ENCODE results near the gene SIVA1. TPM values are rescaled to one million over a fixed set of nuclear protein-coding genes. Genes with fewer than 3 reads are reported as not detected.

Gene SIVA1
- polyA plus RNA-seq, 3 donors from 2014 or later = 155 to 321 (median 203) TPM

DNA sequence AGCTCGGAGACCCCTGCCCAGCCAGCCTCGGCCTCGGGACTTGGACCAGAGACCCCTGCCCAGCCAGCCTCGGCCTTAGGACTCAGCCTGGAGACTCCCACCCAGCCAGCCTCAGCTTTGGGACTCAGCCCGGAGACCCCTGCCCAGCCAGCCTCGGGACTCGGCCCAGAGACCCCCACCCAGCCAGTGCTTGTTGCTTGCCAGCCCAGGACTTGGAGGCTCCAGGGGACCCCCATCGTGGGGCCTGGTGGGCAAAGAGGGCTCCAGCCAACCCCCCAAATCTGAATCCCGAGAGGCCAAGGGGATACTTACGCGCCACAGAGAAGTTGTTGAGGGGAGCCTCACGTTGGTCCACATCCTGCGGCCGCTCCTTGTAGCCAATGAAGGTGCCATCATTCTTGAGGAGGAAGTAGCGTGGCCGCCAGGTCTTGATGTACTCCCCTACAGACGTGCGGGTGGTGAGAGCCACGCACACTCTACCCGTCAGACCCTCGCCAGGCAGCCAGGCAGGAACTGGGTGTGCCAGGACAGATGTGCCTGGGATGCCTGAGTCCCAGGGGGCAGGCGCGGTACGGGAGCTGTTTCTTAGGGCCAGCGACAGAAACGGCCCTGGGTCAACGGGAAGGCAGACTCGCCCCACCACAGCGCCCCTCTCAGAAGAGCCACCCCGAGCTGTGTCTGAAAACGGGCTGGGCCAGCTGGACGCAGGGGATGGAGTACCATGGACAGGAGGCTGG is 27.0 kb downstream of the SIVA1 start:
- no peak overlapping the region for H3K4me3 Mint-ChIP-seq
- no peak overlapping the region for H3K27ac Mint-ChIP-seq

DNA sequence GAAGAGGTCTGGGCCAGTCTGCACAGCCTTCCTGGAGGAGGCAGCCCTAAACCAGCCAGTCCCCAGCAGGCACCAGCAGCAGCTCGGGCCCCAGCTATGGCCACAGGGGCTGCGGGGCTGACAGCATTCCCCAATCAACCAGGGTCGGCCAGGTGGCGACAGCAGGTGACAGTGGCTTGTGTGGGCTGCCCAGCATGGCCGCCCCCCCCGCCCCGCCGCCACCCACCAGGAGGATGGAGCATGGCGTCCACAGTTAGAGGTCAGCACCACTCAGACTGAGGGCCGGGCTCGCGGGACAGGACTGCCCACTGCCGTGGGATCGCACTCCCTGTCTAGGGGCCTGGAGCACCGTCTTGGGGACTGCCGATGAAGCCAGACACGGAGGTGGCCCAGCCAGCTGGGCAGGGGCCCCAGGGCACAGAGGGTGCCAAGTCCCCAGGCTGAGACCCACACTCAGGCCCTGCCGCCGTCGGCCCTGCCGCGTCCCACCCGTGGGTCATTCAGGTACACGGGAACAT is 27.6 kb downstream of the SIVA1 start:
- Mint-ChIP-seq H3K9me3 (no peaks in the 10 kb centered on the region), H3K4me3 (no peak overlapping the region), H3K27me3 (ENCODE audit: low read depth in 3 of 3) (peaks cover 1 to 2% (median 2%) of the 10 kb centered on the region in 3 donors), H3K27ac (no peak overlapping the region), H3K36me3 (no peaks in the 10 kb centered on the region), H3K4me1 (peaks cover 0 to 3% of the 10 kb centered on the region in 2 donors)
- no peak for DNase-seq

More for the DNA sequence above, 27.0 kb downstream of the SIVA1 start:
- no peak for DNase-seq
- peaks cover 1 to 2% (median 2%) of the 10 kb centered on the region in 3 donors for H3K27me3 Mint-ChIP-seq (ENCODE audit: low read depth in 3 of 3)
- H3K9me3 Mint-ChIP-seq = no peaks in the 10 kb centered on the region
- H3K36me3 Mint-ChIP-seq = no peaks in the 10 kb centered on the region
- H3K4me1 Mint-ChIP-seq = no peaks in the 10 kb centered on the region

DNA sequence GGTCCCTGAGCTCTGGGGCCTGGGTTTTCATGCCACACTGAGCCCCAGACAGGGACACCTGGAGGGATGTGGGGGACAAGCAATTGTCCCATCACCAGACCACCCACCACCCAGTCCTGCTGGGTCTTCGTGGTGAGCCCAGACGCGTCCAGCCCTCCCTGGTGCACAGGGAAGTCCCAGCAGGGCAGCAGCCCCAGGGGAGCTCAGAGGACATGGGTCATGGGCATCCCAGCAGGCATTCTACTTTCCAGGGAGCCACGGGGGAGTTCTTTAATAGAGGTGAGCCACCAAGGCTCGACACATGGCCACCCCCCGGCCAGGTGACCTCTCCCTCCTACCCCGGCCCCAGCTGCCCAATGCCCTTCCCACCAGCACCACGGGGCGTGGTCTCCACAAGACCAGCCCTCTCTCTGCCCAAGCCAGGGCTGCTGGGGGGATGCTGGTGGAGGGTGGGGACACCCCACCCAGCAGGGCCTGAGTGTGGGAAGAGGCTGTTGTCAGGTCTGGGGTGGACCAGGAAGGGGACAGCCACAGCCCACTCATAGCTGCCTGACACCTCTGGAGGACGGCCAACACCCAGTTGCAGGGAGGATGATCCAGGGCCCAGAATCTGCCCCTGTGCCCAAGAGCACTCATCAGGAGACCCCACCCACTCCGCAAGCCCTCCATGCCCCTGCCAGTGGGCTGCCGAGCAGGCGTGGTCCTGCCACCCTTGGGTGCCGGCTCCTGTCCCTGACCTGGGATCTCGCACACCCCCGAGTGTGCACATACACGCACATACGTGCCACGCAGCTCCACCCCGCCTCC is 28.5 kb downstream of the SIVA1 start:
- Mint-ChIP-seq H3K9me3 (no peaks in the 10 kb centered on the region), H3K36me3 (no peaks in the 10 kb centered on the region), H3K27me3 (ENCODE audit: low read depth in 3 of 3) (peaks cover 0 to 2% (median 1%) of the 10 kb centered on the region in 3 donors), H3K4me3 (no peak overlapping the region), H3K4me1 (peaks cover 0 to 9% of the 10 kb centered on the region in 2 donors), H3K27ac (no peak overlapping the region)
- no peak for DNase-seq

DNA sequence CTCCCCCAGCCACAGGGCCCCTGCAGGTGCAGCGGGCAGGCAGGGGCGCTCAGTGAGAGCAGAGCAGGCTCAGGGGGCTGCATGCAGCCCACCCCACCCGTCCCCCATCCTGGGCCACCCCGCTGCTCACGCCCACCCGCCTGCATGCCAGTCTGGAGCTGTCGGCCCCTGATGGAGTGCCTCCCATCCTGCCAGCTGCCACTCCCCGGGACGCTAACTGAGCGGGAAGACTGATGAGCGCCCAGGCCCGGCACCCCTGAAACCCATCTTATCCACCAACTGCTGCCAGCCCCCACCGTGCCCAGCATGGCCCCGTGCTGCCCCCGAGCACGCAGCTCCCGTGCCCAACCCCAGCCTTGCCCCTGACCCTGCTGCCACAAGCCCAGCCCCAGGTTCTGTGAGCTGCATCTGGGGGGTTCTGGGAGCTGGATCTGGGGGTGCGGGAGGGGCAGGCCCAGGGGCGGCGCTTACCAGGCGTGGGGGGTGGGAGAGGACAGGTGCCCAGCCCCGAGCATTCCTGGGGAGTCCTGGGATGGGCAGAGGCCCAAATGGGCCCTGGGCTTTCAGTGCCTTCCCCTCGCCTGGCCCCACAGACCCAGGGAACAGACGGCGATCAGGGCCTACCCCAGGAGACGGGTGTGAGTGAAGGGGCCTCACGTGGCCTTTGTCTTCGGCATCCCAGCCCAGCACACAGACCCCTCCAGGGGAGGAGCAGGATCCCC is 29.3 kb downstream of the SIVA1 start:
- no peaks in the 10 kb centered on the region for H3K36me3 Mint-ChIP-seq
- H3K27me3 Mint-ChIP-seq (ENCODE audit: low read depth in 3 of 3) = peaks cover 0 to 4% (median 0%) of the 10 kb centered on the region in 3 donors
- no peak for DNase-seq
- H3K27ac Mint-ChIP-seq = no peak overlapping the region
- no peaks in the 10 kb centered on the region for H3K9me3 Mint-ChIP-seq
- peaks cover 0 to 14% of the 10 kb centered on the region in 2 donors for H3K4me1 Mint-ChIP-seq
- no peak overlapping the region for H3K4me3 Mint-ChIP-seq

DNA sequence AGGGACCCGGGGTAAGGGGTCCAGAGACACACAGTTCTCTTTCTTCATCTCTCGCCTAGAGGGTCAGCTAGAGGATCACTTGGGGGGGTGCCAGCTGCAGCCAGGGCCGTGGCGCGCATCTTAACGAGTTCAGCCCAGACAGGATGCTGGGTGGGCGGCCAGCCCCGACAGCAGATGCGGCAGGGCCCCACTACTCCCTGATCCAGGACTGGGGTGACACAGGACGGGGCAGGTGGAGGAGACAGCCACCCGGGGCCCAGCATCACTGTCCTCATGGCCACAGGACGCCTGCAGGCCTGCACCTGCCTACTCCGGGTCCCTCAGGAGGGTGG is 29.8 kb downstream of the SIVA1 start:
- Mint-ChIP-seq H3K27ac (no peak overlapping the region), H3K4me1 (peaks cover 0 to 14% of the 10 kb centered on the region in 2 donors), H3K9me3 (no peaks in the 10 kb centered on the region), H3K36me3 (no peaks in the 10 kb centered on the region), H3K4me3 (no peak overlapping the region), H3K27me3 (ENCODE audit: low read depth in 3 of 3) (peaks cover 0 to 4% (median 0%) of the 10 kb centered on the region in 3 donors)
- no peak for DNase-seq

DNA sequence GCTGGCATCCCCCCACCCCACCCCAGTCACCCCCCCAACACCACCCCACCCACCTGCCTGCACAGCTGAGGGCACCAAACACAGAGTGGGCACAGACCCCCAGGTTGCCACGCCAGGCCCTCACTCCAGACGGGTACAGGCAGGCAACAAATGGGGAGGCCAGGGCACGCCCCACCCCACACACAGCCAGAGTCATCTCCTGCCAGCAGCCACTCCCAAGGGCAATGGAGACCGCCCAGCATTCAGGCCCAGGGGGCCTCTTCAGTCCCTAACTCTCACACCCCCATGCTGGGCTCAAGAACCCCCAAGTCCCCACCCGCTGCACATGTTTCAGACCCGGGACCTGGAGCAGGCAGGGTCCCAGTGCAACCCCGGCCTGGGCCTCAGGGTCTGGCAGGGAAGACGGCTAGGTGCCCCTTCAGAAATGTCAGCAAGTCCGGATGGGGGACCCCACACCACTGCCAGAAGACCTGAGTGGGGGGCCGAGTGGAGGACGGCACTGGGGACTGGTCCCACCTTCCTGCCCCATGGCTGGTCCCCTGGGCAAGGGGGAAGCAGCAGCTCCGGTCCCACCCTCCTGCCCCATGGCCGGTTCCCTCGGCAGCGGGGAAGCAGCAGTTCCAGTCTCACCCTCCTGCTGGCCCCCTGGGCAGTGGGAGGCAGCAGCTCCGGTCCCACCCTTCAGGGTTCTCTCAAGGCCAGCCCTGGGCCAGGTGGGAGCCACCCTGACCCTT is 30.7 kb downstream of the SIVA1 start:
- H3K27ac Mint-ChIP-seq = no peak overlapping the region
- no peak overlapping the region for H3K4me3 Mint-ChIP-seq
- H3K4me1 Mint-ChIP-seq = peaks cover 0 to 16% of the 10 kb centered on the region in 2 donors
- no peak for DNase-seq
- no peaks in the 10 kb centered on the region for H3K36me3 Mint-ChIP-seq
- no peaks in the 10 kb centered on the region for H3K9me3 Mint-ChIP-seq
- H3K27me3 Mint-ChIP-seq (ENCODE audit: low read depth in 3 of 3) = peaks cover 0 to 3% (median 0%) of the 10 kb centered on the region in 3 donors

DNA sequence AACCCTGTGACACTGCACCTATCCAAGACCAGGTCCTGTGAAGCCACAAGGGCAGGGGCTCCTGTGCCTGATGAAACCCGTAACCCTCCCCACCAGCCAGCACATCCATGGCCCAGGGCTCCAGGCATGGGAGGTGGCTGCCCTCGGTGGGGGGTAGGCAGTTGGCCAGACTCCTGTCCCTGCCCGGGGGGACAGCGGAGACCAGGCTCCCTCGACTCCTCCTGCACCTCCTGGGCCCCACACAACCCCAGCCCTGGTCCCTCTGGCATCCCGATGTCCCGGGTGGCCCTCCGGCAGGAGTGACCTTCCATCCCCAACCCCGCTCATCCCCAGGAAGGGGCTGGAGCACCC is 31.2 kb downstream of the SIVA1 start:
- Mint-ChIP-seq H3K9me3 (no peaks in the 10 kb centered on the region), H3K4me3 (no peak overlapping the region), H3K36me3 (no peaks in the 10 kb centered on the region), H3K4me1 (peaks cover 0 to 16% of the 10 kb centered on the region in 2 donors), H3K27me3 (ENCODE audit: low read depth in 3 of 3) (peaks cover 0 to 3% (median 0%) of the 10 kb centered on the region in 3 donors), H3K27ac (no peak overlapping the region)
- no peak for DNase-seq

DNA sequence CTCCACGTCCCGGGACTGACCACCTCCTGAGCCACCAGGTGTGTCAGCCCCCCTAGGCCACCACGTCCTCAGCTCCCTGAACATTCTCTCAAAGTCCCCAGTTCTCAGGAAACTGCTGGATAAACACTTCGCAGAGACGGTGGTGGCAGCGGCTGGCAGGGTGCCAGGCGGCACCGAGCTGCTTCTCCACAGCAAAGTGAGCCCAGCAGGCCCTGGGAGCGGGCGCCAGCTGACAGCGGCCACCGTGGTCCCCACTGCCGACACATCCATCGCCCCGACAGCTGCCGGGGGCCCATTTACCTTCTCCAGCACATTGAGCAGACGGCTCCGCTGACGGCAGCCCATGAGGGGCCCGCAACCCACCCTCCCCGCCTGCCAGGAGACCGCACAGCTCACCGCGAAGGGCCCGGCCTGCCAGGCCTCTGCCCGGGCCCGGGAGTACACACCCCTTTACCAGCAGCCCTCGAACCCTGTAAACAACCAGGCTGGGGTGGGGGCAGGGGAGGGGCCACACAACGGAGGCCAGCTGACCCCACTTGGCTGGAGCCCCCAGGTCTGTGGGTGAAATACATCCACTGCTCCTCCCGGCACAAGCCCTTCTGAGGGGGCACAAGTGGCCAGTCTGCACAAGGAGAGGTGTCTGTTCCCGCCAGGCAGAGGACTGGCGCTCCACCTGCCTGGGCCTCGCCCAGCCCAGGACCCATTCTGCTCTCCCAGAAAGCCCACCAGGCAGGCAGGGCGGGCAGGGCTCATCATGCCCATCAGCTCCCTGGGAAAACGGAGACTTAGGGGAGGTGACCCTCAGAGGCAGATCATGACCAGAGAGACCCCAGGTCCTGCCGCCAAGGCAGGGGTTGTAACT is 32.1 kb downstream of the SIVA1 start:
- Mint-ChIP-seq H3K4me1 (peaks cover 0 to 20% of the 10 kb centered on the region in 2 donors), H3K36me3 (no peaks in the 10 kb centered on the region), H3K27ac (peak overlapping the region in 3 of 6 donors; percentile 50 to 57 (median 53)), H3K4me3 (peak overlapping the region in 1 of 5 donors; percentile 36), H3K9me3 (no peaks in the 10 kb centered on the region), H3K27me3 (ENCODE audit: low read depth in 3 of 3) (peaks cover 0 to 3% (median 0%) of the 10 kb centered on the region in 3 donors)
- DNase-seq = no peak

DNA sequence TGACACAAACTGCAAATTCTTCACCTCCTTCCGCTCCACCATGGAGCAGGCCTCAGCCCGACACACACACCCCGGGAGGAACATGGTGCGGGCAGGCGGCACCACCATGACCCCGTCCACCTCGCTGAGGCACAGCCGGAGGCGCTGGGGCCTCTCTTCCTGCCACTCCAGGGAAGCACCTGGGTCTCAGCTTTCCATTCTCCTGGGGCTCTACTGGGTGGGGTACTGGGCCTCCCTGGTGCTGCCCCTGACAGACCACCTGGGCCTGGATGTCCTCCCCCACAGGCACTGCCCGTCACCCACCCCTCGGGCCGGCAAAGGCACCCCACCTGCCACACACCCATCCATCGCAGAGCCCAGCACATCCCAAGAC is 32.7 kb downstream of the SIVA1 start:
- no peaks in the 10 kb centered on the region for H3K36me3 Mint-ChIP-seq
- H3K27me3 Mint-ChIP-seq (ENCODE audit: low read depth in 3 of 3) = peaks cover 0 to 3% (median 0%) of the 10 kb centered on the region in 3 donors
- H3K4me3 Mint-ChIP-seq = no peak overlapping the region
- H3K27ac Mint-ChIP-seq = peak overlapping the region in 2 of 6 donors; percentile 53 to 61
- H3K9me3 Mint-ChIP-seq = no peaks in the 10 kb centered on the region
- peaks cover 0 to 20% of the 10 kb centered on the region in 2 donors for H3K4me1 Mint-ChIP-seq
- no peak for DNase-seq

DNA sequence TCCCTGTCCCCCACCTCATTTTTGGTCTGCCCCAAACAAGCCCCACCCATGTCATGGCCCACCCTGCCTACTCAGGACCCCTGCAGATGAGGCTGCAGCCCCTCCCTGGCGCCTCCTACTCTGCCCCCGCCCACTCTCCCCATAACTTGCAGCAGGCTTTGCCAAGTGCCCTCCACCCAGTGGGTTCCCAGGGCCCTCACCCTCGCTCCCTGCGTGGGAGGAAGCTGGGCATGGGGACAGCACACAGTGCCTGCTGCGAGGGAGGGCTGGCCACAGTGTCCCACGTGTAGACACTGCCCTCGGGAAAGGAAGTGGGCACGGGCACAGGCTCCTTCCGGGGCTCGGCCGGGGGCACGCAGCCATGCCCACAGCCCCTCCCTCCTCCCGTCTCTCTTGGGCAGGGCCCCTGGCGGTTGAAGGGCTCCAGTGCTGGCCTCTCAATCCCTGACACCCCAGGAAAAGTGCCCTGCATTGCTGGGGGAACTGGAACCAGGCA is 33.2 kb downstream of the SIVA1 start:
- H3K27ac Mint-ChIP-seq = peak overlapping the region in 4 of 6 donors; percentile 2 to 61 (median 26)
- no peaks in the 10 kb centered on the region for H3K36me3 Mint-ChIP-seq

DNA sequence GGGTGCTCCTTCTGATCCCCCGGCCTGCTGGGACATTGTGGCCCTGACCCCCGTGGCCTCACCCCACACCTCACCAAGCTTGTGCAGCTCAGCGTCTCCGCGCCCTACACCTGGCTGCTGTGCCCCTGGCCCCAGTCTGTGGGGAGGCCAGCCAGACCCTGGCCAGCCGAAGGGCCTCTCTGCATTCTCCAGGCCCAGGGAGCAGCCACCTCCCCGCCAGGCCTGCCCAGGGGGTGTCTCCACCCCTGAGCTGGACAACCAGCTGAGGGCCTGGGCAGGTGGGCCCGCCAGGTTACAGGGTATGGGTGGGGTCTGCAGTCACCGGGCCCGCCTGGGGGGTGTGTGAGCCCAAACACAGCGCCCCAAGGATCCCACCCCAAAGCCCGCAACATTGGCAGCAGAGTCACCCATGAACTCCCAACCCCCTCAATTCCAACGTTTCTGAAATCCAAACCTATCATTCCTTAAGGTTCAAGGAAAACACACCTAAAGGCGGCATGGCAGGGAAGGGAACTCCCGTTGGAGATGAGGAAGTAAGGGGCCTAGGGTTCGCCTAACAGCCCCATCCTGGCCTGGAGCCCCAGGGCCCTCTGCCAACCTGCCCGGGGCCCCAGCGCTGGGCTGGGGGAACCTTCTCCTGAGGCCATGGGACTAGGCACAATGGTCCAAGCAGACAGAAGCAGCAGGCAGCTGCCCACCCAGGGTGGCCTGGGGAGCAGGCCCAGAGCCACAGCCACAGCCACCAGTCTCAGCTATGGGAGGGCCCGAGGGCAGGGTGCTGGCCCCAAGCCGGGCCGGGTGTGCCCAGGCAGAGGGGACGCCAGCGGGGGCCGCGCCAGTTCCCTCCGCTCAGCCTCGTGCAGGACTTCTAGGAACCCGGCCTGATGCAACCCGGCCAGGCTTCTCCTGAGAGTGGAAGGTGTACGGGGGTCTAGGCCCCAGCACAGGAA is 34.1 kb downstream of the SIVA1 start:
- DNase-seq = no peak
- H3K4me1 Mint-ChIP-seq = peaks cover 5 to 28% of the 10 kb centered on the region in 2 donors
- peak overlapping the region in 3 of 5 donors; percentile 36 to 46 (median 38) for H3K4me3 Mint-ChIP-seq
- no peaks in the 10 kb centered on the region for H3K9me3 Mint-ChIP-seq
- peak overlapping the region in 4 of 6 donors; percentile 2 to 77 (median 55) for H3K27ac Mint-ChIP-seq
- no peaks in the 10 kb centered on the region for H3K36me3 Mint-ChIP-seq
- peaks cover 0 to 3% (median 0%) of the 10 kb centered on the region in 3 donors for H3K27me3 Mint-ChIP-seq (ENCODE audit: low read depth in 3 of 3)

More for the DNA sequence above, 33.2 kb downstream of the SIVA1 start:
- H3K4me1 Mint-ChIP-seq = peaks cover 0 to 24% of the 10 kb centered on the region in 2 donors
- peak in 1 of 3 donors; percentile 34 for DNase-seq
- H3K9me3 Mint-ChIP-seq = no peaks in the 10 kb centered on the region
- peaks cover 0 to 3% (median 0%) of the 10 kb centered on the region in 3 donors for H3K27me3 Mint-ChIP-seq (ENCODE audit: low read depth in 3 of 3)
- H3K4me3 Mint-ChIP-seq = peak overlapping the region in 2 of 5 donors; percentile 10 to 36
